ENCODE data around the gene TEKT5.
"Not testable (repeated sequence)": the region's sequence is repeated elsewhere in the genome, so short reads cannot be mapped to it uniquely, and the experiment has no call there.

The TEKT5 gene

GRCh38 chr16:10684511-10685151 lies 10.1 kb downstream of the TEKT5 start:
- no peak for DNase-seq

- no peak for DNase-seq
Observed at GRCh38 chr16:10683170-10683569, 11.6 kb downstream of the TEKT5 start.

- DNase-seq: no peak
Observed at GRCh38 chr16:10682604-10683003, 12.1 kb downstream of the TEKT5 start.

- no peak for DNase-seq
Observed at GRCh38 chr16:10681310-10682308, 13.1 kb downstream of the TEKT5 start.

GRCh38 chr16:10679921-10680320 lies 14.8 kb downstream of the TEKT5 start:
- DNase-seq: no peak

- not testable (repeated sequence) for DNase-seq
Observed at GRCh38 chr16:10679441-10679840, 15.3 kb downstream of the TEKT5 start.

GRCh38 chr16:10678655-10679054 lies 16.1 kb downstream of the TEKT5 start:
- DNase-seq: no peak

GRCh38 chr16:10676284-10676683 lies 18.4 kb downstream of the TEKT5 start:
- DNase-seq: no peak

GRCh38 chr16:10675861-10676260 lies 18.9 kb downstream of the TEKT5 start:
- no peak for DNase-seq

GRCh38 chr16:10675216-10675615 lies 19.5 kb downstream of the TEKT5 start:
- no peak for DNase-seq

GRCh38 chr16:10671729-10672128 lies 23.0 kb downstream of the TEKT5 start:
- peak; percentile 4 for DNase-seq

- DNase-seq: no peak
Observed at GRCh38 chr16:10669791-10670190, 24.9 kb downstream of the TEKT5 start.

GRCh38 chr16:10668322-10669045 lies 26.2 kb downstream of the TEKT5 start:
- DNase-seq: peak; percentile 24

GRCh38 chr16:10667239-10667638 lies 27.5 kb downstream of the TEKT5 start:
- DNase-seq: no peak

GRCh38 chr16:10666291-10666690 lies 28.4 kb downstream of the TEKT5 start:
- no peak for DNase-seq

- no peak for DNase-seq
Observed at GRCh38 chr16:10665166-10665565, 29.6 kb downstream of the TEKT5 start.

GRCh38 chr16:10664720-10665126 lies 30.0 kb downstream of the TEKT5 start:
- DNase-seq: no peak

GRCh38 chr16:10663744-10664143 lies 31.0 kb downstream of the TEKT5 start:
- no peak for DNase-seq

GRCh38 chr16:10663146-10663545 lies 31.6 kb downstream of the TEKT5 start:
- no peak for DNase-seq

- no peak for DNase-seq
Observed at GRCh38 chr16:10662212-10662611, 32.5 kb downstream of the TEKT5 start.

GRCh38 chr16:10661737-10662136 lies 33.0 kb downstream of the TEKT5 start:
- DNase-seq: no peak

GRCh38 chr16:10660950-10661635 lies 33.6 kb downstream of the TEKT5 start:
- no peak for DNase-seq

GRCh38 chr16:10658943-10659342 lies 35.8 kb downstream of the TEKT5 start:
- no peak for DNase-seq

Data from fibroblast of upper back skin (primary cell).